ENCODE measurements around the gene CDKN1C.

The CDKN1C gene

DNA sequence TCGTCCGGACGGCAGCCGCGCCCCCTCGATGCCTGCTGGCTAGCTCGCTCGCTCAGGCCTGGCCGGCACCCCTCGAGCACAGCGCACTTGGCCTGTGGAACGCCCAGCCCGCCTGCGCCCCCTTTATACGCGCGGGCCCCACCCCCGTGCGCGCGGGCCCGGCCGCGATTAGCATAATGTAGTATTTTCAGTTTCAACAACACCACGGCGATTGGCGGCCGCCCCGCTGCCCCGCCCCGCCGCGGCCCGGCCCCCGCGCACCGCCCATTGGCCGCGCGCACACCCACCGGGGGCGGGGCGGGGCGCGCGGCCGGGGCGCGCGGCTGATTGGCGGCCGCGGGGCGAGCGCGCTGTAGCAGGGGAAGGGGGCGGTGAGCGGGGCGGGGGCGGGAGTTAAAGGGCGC, at the start of gene CDKN1C:
Gene CDKN1C, minus strand, starts transcription at position 98 of the 404 bp plus-strand sequence. CDS start 319 bp downstream, outside the sequence.
- DNase-seq (ENCODE audit: low spot score): peak; percentile 86

DNA sequence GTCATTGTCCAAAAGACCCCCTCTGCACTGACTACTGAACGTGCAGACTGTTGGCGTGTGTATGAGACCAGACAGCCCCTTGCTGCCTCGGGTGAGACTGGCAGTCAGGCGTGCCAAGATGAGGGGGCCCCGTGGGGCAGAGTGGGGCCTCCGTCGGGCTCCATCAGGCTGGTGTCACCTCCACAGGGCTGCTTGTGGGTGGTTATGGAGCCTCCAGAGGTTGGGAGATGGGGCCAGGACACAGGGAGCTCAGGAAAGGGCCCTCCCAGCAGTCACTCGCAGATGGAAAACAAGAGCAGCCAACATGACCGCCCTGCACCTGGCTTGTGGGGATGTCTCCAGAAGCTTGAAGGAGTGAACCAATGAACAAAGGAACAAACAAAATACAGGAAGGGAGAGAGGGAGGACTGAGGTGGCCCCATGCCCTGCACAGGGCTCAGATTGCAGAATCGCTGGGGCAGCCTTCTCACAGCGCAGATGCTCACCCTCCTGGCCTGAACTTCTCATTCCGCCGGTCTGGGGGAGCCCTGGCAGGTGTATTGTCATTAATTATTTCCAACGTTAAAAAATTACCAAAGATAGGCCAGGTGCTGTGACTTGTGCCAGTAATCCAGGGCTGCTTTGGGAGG, 49.1 kb upstream of the CDKN1C start:
- DNase-seq (ENCODE audit: low spot score): no peak

DNA sequence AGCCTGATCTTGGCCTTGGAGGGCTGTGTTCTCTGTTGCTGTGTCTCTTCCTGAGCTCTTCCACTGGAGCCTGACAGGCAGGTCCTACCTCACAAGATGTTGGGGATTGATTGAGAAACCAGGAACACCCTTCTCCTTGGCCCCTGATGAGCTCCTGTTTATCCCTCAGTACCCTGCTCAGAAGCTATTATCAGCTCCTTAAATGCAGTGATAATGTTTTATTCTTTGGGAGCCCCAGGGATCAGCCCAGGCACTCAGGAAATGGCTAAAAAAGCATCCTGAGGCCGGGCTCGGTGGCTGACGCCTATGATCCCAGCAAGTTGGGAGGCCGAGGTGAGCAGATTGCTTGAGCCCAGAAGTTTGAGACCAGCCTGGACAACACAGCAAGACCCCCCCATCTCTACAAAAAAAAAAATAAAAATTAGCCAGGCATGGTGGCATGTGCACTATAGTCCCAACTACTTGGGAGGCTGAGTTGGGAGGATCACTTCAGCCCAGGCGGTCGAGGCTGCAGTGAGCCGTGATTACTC, 48.5 kb upstream of the CDKN1C start:
- DNase-seq (ENCODE audit: low spot score): no peak

GRCh38 chr11:2933375-2934020, 47.9 kb upstream of the CDKN1C start:
- DNase-seq (ENCODE audit: low spot score): peak; percentile 49

DNA sequence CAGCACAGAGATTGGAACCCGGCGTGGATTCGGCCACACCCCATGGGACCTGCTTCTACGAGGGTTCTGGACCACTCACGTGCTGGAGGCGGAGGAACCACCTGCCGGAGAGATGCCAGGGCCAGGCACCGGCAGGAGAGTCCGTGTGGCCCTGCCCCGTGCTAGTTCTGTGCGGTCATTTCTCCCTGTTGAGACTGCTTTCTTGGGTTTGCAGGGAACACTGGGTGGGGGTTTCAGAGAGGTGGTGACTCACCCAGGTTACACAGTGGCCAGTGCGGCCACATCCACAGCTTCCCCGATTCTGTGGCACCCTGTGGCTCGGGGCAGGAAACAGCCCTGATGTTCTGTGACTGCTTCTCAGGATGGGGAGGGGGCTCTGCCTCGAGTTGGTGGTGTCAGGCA, 47.3 kb upstream of the CDKN1C start:
- no peak for DNase-seq (ENCODE audit: low spot score)

DNA sequence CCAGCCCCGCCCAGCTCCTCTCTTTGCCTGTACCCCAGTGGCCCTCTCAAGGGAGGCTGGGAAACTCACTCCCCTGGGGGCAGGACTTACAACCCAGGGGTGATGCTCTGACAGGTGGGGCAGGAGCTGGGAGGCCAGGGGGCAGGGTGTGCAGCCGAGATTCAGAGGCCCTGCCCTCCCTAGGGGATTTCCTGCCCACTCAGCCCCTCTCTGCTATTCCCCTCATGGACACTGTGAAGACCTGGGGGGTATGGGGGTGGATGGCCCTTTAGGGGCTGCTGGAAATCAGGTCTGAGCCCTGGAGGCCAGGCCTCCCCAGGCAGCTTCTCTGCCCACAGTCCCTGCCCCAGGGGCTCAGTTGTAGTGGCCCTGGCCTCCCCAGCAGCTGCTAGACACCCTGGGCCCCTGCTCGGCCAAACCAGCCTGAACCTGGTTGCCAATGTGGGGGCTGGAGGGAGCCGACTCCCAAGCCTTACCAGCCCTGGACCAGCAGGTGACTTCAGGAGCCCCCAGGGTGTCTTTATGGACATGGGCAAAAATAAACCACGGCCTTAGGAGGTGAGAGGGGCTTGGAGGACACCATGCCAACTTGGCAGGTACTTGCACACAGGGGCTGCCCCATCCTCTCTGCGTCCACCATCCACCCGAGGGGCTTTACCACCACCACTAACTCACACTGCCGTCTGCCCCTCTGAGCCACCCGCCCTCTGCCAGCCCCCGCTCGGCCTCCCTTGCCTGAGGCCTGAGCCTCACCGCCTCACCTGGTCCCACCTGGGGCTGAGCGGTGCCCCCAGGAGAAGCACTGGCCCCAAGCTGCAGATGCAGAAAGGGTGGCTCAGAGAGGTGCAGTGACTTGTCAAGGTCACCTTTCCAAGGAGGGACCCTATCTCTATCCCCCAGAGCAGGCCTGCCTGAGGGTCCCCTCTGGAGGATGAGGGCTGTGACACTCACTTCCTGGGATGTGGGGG, 46.5 kb upstream of the CDKN1C start:
- no peak for DNase-seq (ENCODE audit: low spot score)

DNA sequence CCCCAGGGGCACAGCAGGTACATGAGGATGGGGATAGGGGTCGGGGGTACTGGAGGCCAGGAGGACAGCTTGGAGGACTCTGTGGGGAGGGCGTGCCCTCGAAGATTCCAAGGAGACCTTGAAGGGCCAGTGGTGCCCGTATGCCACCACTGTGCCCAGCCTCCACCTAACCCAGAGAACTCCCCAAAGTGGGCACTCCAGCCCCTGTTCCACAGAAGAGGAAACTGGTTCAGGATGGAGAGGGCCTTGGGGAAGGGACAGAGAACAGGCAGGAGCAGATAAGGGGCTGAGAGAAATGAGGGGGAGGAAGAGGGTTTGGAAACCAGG, 45.8 kb upstream of the CDKN1C start:
- no peak for DNase-seq (ENCODE audit: low spot score)

GRCh38 chr11:2930704-2931419, 45.3 kb upstream of the CDKN1C start:
- peak; percentile 58 for DNase-seq (ENCODE audit: low spot score)

DNA sequence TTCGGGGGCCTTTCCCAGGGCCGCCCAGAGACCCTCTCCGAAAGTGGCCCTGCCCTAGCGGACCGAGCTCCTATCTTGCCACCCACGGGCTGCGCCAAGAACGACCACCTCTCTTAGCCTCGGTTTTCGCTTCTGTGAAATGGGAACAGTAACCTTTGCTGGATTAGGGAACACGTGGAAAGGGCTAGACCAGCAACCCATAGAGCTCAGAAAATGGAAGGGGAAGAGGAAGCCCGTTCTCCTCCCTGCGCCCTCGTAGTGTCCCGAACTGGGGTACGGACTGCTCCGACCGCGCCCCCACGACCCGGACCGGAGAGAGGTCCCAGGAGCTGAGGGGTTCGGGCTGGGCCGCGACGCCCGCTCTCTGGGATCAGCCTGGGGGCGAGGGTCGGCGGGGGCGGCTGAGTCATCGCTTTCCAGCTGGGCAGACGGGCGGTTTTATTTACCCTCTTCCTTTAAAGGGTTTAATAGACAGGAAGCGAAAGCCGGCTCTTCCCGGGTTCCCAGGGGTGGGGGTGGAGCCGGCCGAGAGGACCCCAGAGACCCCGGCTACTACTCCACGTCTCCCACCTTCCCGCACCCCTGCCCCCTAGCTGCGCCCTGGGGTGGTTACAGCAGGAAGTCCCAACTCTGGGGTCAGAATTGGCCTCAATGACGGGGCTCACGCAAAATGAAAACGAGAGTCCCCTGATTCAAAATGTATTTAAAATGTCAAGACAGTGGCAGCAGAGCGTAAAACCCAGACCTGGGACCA, 44.6 kb upstream of the CDKN1C start:
- peak; percentile 28 for DNase-seq (ENCODE audit: low spot score)

DNA sequence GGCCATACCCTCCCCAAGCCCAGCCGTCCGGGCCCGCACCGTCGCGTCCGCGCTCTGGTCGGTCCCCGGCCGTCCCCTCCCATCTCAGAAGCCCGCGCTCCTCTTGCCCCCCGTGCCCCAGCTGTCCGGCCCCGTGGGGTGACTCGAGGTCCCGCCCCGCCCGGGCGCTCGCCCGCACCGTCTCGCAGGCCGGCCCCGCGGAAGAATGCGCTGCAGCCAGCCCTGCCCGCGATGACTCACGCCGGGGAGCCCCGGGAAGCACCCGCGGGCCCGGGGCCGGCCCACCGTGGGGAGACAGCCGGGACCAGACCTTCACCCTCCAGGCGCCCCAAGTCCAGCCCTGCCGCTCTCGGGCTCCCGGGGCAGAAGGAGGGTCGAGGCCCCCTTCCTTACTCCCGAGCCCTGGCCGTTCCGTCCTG, 44.0 kb upstream of the CDKN1C start:
- peak; percentile 45 for DNase-seq (ENCODE audit: low spot score)

- peak; percentile 51 for DNase-seq (ENCODE audit: low spot score)
Measured at GRCh38 chr11:2928605-2929530, 43.3 kb upstream of the CDKN1C start, which contains the start of gene PHLDA2. Gene PHLDA2, minus strand, starts transcription at chr11:2929420. Its CDS starts 56 bp downstream, at chr11:2929364.

DNA sequence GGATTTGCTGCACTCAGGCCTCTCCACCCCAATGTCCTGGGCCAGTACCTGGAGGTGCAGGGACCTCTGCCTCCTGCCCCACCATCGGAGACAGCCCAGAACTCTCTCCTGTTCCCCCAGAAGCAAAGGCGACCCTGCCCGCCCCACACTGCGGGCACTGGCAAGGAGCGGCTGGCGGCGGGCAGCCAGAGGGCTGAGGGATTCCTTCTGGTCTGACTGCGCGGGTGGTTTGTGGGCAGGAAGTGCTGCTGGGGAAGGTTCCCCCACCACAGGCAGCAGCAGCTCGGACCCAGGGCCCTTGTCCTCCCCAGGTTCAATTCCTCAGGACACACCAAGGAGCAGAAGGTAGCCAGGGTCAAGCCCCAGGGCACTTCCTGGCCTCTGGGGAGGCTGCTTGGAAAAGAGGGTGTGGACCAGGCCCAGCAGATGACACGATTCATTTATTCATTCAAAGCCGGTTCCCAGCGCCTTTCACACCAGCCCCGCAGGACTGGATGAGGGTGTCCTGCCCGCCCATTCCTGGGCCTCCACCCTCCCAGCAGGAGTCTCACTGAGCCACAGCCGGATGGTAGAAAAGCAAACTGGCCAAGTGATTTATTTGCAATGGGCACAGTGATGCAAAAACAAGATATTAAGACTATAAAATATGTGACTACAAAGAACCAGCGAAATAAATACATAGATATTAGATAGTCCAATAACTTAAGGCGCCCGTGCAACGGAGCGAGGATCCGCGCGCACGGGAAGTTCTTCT, 42.5 kb upstream of the CDKN1C start:
- DNase-seq (ENCODE audit: low spot score): no peak

DNA sequence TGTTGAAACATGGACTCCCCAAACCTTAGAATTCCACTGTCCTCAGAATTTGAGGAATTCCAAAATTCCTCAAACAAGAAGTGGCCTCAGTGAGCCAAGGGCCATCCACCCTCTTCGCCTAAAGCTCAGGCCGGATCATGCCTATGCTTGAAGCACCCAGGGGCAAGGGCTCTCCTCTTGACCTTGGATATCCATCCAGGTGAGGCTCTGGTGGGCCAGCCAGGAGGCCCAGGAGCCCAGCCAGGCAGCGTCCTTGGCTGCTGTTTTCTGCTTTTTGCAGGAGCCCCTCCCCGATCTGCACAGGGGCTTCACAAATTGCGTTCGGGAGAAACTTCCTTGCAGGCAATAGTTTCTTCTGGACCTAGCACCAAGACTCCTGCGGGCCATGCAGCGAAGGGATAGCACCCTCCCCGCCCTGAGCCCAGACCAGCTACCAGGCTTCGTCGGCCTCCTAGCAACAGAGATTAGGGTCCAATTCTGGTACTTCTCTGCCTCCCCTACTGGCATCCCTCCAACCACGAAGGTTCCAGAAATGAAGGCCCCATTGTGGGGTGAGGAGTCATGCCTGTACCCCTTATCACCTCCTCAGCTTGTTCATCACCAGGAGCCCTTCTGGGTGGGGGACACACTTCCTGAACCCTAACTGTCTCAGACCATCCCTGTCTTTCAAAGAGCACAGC, 41.7 kb upstream of the CDKN1C start:
- no peak for DNase-seq (ENCODE audit: low spot score)

- DNase-seq (ENCODE audit: low spot score): no peak
Measured at GRCh38 chr11:2926611-2927051, 41.1 kb upstream of the CDKN1C start.

- DNase-seq (ENCODE audit: low spot score): no peak
Measured at GRCh38 chr11:2924821-2925675, 39.5 kb upstream of the CDKN1C start.

DNA sequence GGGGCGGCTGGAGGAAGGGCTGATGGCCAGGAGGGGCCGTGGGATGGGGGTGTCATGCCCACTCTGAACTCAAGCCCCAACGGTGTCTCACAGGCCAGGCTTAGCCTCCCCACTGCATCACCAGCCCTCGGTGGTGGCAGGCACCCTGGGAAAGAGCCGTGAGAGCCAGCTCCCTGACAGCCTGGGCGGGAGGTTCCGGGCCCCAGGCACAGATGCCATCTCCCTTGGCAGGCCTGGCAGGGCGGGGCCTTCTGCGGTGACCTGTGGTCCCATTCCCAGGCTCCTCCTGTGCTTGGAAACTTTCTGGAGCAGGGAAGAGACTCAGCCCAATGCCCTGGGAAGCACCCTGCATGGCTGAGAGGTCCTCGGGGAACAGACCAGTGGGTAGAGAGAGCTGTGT, 38.8 kb upstream of the CDKN1C start:
- DNase-seq (ENCODE audit: low spot score): no peak

Data from CD4-positive, alpha-beta T cell treated with Interleukin-2 at 100 ng/mL for 4 hours (primary cell).